Right cardiac atrium (tissue), 5 donors: ENCODE results near the gene INPP5K. TPM values are rescaled to one million over a fixed set of nuclear protein-coding genes. Genes with fewer than 3 reads are reported as not detected.

ENCODE experiments used
- ATAC-seq, 2 donors: fragments of 200-7000 bp; cut with Tn5 transposase; one replicate each; pipeline versions ENCODE4 v1.8.0 to v1.9.1; 2020; ENCODE audit warnings: moderate library complexity in 2 of 2, mild to moderate bottlenecking in 1 of 2
- DNase-seq, 3 donors: peaks; one replicate each; pipeline ENCODE4 v3.0.0-alpha.2; 2020
- H3K27ac ChIP-seq: one replicate; pipeline ENCODE4 v1.5.1; 2013; ENCODE audit warnings: mild to moderate bottlenecking, low read length, control low read depth, moderate library complexity
- H3K27me3 ChIP-seq: one replicate; pipeline ENCODE4 v1.6.1; 2013; ENCODE audit not compliant: control insufficient read depth, insufficient read depth
- H3K4me1 ChIP-seq: one replicate; pipeline ENCODE4 v1.6.1; 2013; ENCODE audit warnings: low read length; ENCODE audit not compliant: control insufficient read depth, insufficient read depth
- H3K4me3 ChIP-seq: one replicate; pipeline ENCODE4 v1.5.1; 2013; ENCODE audit warnings: low read length, control low read depth
- H3K9me3 ChIP-seq: one replicate; pipeline ENCODE4 v1.6.1; 2013; ENCODE audit warnings: low read length; ENCODE audit not compliant: control insufficient read depth
- WGBS: extraction: QIAGEN DNeasy Blood & Tissue Kit; methylation state at CpG from one replicate; pipeline ENCODE4 v1.1.7; 2013; 5-methylcytosine and 5-hydroxymethylcytosine counted together
- intact Hi-C, 4 donors: fragments of 100-400 bp; cut with DNase I; formaldehyde crosslinking; loops; one replicate each; pipeline versions ENCODE4 v1.11.0 to v1.14.0; 2022 to 2023
- polyA plus RNA-seq: library from polyadenylated mRNA; stranded (reverse); fragments of 200-250 nt; gene quantifications from one replicate; pipeline ENCODE4 v1.2.3, GENCODE V29; 2013
- total RNA-seq, 4 donors: library from RNA; stranded (reverse); fragmentation: NEBNext Ultra II Directional; extraction: Animal tissue kit (Norgen Biotek cat#: 25700); gene quantifications; one replicate each; pipeline ENCODE4 v1.2.1, GENCODE V29; 2021
- donor health status: healthy with polysubstance abuse.
- donor health status: DM: no; HTN: yes; CAD: no.
- donor health status: DM: no; HTN: no; CAD: no.
- donor health status: DM: no; HTN: yes; CAD: no; lungs with severe emphysema.
- donor health status: DM: yes; HTN: yes; CAD: no.

Gene INPP5K
- total and polyA plus RNA-seq, 5 donors, result 21.4 to 34.7 (median 32.2) TPM

DNA sequence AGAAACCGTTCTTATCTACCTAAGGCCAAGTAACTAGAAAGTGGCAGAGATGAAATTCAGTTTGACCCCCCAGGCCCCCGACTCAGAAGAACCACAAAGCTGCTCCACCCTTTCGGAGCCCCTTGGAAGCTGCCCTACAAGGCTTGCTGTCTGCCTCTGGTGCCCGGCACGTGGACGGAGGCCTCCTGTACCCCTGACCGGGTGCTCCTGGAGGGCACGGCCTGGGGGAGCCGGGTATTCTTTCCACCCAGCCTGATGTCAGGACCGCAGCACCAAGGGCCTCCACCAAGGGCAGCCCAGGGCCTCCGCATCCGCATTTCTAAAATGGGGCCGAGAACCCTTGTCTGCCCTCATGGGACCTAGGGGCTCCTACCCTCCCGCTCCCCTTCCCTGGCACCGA is 44.9 kb downstream of the INPP5K start:
- intact Hi-C loops, result no loop called here

DNA sequence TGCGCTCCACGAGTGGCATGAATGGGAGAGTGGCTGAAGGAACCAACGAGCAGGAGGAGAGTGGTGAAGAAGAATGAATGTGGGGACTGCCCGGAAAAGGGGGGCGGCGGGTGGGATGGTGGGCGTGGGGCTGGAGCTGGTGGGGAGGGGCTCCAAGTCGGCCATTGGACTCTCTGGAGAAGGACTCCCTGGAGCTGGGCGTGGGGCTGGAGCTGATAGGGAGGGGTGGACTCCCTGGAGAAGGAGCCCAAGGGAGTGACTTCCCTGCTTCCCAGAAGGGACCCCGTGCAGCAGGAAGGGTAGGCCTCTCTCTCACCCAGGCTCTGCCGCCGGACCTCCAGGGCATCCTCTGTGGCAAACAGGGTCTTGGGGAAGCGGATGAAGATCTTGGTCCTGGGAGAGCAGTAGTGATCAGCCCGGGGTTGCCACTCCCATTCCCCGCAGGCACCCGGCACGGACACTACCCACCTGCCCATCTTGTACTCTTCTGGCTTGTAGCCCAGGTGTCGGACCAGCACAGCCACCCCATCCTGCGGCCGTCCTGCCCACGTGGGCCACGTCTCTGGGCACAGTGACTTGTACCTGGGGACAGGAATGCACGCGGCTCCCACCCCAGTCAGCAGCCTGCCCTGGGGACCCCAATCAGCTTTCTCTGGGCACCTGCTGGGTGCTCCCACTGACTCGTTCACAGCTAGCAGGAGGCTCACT is 45.5 kb downstream of the INPP5K start:
- peak in 1 of 3 donors; percentile 52 for DNase-seq
- WGBS, result 82% methylated on average over 25 of the region's 25 CpGs
- H3K4me3 ChIP-seq, result no peak overlapping the region
- peak in 1 of 2 donors; percentile 6 for ATAC-seq
- no peak overlapping the region for H3K27ac ChIP-seq
- H3K4me1 ChIP-seq, result no peaks in the 10 kb centered on the region
- no peaks in the 10 kb centered on the region for H3K9me3 ChIP-seq
- intact Hi-C loops, result no loop called here
- H3K27me3 ChIP-seq, result no peaks in the 10 kb centered on the region

More for the DNA sequence above, 44.9 kb downstream of the INPP5K start:
- no peaks in the 10 kb centered on the region for H3K9me3 ChIP-seq
- no peak overlapping the region for H3K27ac ChIP-seq
- ATAC-seq (no peak), DNase-seq (peak in 1 of 3 donors; percentile 44)
- no peaks in the 10 kb centered on the region for H3K27me3 ChIP-seq
- H3K4me3 ChIP-seq, result no peak overlapping the region
- H3K4me1 ChIP-seq, result no peaks in the 10 kb centered on the region
- WGBS, result 93% methylated on average over 15 of the region's 15 CpGs

DNA sequence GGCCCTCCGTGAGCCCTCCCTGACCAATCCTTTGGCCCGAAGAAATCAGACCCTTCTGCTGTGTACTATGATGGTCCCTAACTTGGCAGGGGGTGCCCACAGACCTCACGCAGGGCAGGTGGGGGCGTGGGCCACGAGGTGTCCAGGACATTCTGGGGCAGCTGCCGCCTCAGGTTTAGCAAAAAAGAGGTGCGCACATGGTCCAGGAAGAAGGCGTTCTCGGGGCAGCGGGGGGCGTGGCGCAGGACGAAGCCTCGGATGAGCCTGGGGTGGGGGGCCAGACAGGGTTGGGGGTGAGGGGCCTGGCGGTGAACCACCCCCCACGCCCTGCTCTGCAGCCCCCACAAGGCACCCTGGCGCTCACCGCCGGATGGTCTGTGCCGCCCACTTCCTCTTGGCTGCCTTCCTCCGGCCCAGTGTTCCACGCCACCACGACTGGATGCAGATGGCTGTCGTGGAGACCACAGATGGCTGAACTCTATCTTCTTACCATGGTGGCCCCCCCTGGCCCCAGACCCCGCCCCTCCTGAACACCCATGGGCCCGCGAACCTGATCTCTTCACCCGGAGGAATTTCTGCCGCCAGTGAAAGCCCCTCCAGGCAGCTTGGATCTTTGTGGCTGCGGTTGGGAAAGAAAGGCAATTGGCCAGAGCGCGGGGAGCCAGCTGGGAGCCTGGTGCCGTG is 46.2 kb downstream of the INPP5K start:
- Histone ChIP-seq H3K9me3 (no peaks in the 10 kb centered on the region), H3K27me3 (no peaks in the 10 kb centered on the region), H3K4me3 (no peak overlapping the region), H3K4me1 (no peaks in the 10 kb centered on the region), H3K27ac (no peak overlapping the region)
- 74% methylated on average over 33 of the region's 33 CpGs for WGBS
- no peak for DNase-seq
- peak in 1 of 2 donors; percentile 4 for ATAC-seq
- intact Hi-C loops, result no loop called here

DNA sequence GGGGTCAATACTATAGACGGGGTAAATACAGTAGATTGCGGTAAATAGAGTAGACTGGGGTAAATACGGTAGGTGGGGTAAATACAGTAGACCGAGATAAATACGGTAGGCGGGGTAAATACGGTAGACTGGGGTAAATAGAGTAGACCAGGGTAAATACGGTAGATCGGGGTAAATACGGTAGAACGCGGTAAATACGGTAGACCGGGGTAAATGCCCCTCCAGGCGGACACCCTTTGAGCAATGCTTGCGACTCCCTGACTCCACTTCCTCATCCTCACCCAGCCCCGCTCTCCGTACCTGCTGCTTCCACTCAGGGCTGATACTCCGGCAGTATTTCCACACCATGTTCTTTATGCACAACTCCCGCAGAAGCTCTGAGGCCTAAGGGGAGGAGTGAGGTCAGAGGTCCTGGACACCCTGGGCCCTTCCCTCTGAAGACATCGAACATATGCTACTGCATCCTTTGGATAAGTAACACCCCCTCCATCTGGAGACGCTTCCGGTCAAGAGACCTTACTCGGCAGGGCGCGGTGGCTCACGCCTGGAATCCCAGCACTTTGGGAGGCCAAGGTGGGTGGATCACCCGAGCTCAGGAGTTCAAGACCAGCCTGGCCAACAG is 47.1 kb downstream of the INPP5K start:
- ATAC-seq (peak in 1 of 2 donors; percentile 2), DNase-seq (no peak)
- 69% methylated on average over 28 of the region's 28 CpGs for WGBS
- H3K27me3 ChIP-seq, result no peaks in the 10 kb centered on the region
- intact Hi-C loops, result no loop called here
- H3K9me3 ChIP-seq, result no peaks in the 10 kb centered on the region
- no peak overlapping the region for H3K4me3 ChIP-seq
- no peak overlapping the region for H3K27ac ChIP-seq
- H3K4me1 ChIP-seq, result no peaks in the 10 kb centered on the region

DNA sequence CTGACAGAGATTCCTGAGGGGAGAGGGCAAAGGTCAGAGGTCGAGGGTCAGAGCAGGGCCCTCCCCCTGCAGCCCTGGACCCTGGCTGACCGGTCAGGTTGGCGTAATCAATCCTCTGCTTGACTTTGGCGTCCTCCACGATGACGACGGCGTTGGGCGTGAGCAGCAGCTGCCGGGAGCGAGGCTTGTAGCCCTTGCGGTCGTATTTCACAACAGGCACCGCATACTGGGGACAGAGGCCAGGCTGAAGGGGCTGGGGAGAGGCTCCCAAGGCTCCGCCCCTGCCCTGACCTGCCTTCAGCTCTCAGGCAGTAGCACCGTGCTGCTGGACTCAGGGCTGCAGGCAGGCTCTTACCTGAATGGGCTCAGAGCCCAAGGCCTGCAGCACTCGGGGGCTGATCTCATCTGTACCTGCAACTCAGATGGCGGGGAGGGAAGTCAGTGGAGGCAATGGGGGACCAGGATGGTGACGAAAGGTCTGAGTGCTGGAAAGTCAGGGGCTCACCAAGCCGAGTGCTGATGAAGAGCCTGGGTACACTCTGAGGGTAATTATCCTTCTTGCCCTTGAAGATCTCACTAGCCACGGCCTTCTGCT is 48.4 kb downstream of the INPP5K start:
- DNase-seq (peak; percentile 66 to 77 (median 72)), ATAC-seq (peak in 1 of 2 donors; percentile 3)
- Histone ChIP-seq H3K27me3 (no peaks in the 10 kb centered on the region), H3K4me1 (no peaks in the 10 kb centered on the region), H3K4me3 (no peak overlapping the region), H3K9me3 (no peaks in the 10 kb centered on the region), H3K27ac (no peak overlapping the region)
- intact Hi-C loops, result no loop called here
- 72% methylated on average over 21 of the region's 21 CpGs for WGBS

DNA sequence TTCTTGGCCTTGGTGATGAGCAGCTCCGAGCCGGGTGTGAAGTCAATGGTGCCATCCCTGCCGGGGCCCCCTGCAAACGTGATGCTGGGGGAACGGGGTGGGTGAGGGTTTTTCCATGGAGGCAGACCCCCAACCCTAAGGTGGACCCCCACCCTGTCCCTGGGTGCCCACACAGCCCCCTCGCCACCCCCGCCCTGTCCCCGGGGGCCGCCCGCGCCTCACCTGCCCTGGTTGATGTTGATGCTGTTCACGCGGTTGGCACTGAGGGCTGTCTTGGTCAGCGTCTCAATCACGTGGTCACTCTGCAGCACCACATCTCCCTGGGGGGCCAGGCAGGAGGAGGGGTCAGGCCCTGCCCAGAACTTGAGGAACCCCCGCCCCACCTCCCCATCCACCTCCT is 49.2 kb downstream of the INPP5K start:
- intact Hi-C loops, result no loop called here
- Histone ChIP-seq H3K4me3 (no peak overlapping the region), H3K4me1 (no peaks in the 10 kb centered on the region), H3K9me3 (no peaks in the 10 kb centered on the region), H3K27me3 (no peaks in the 10 kb centered on the region), H3K27ac (no peak overlapping the region)
- 89% methylated on average over 16 of the region's 16 CpGs for WGBS
- no peak for ATAC-seq
- DNase-seq, result peak in 1 of 3 donors; percentile 64

DNA sequence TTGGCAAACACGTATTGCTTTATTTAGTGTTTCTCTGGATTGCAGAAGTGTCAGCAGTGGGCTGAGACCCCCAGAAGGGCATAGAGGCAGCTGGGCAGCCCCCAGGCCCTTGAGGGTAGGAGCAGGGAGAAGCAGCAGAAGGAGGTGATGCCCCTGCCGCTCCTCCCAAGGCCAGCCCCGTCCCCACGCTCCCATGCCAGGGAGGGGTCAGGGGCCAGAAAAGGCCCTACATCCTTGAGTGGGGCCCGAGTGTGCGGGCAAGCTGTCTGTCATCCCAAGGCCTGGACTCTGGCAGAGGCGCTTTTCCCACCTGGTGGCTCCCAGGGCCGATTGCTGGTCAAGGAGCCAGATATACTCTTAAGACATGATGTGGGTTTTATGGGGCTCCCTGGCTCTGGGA is 52.2 kb downstream of the INPP5K start:
- intact Hi-C loops, result no loop called here
- DNase-seq (peak in 2 of 3 donors; percentile 13 to 62), ATAC-seq (no peak)
- WGBS, result 87% methylated on average over 8 of the region's 8 CpGs
- Histone ChIP-seq H3K4me3 (no peak overlapping the region), H3K4me1 (peaks cover 2% of the 10 kb centered on the region), H3K9me3 (no peaks in the 10 kb centered on the region), H3K27me3 (no peaks in the 10 kb centered on the region), H3K27ac (no peak overlapping the region)

DNA sequence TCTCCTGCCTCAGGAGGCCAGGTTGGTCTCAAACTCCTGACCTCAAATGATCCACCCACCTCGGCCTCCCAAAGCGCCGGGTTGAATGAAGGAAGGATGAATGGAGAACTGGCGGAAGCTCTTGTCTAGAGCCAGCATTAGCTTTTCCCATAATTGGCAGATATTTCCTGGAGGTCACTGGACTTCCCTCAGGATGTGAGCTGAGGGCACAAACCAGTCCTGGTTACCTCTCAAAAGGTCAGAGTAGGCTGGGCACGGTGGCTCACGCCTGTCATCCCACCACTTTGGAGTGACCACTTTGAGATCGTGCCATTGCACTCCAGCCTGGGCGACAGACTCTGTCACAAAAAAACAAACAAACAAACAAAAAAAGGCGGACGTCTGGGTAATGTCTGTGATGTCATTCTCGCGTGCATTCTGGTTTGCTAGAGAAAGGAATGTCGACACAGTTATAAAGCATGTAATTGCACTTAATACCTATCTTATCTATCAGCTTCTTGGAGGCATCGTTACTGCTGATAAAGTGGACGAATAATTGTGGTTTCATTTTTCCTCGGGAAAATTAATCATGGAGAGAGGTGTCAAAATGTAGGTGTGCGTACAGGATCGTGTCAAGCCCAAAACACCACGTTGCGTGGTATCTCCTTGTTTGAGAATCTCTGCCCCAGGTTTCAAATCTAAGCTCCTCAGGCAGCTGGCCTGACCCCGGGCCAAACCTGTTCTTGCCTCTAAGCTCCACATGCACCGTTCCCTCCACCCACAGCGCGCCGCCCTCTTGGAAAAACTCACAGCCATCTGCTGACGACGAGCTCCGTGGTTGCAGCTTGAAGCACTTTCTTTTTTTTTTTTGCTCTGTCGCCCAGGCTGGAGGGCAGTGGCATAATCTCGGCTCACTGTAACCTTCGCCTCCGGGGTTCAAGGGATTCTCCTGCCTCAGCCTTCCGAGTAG is 54.0 kb downstream of the INPP5K start:
- peak overlapping the region; percentile 44 for H3K27ac ChIP-seq
- no peaks in the 10 kb centered on the region for H3K27me3 ChIP-seq
- DNase-seq (peak; percentile 51 to 79 (median 76)), ATAC-seq (peak in 1 of 2 donors; percentile 24)
- peaks cover 2% of the 10 kb centered on the region for H3K4me1 ChIP-seq
- WGBS, result 60% methylated on average over 33 of the region's 33 CpGs
- no peak overlapping the region for H3K4me3 ChIP-seq
- no peaks in the 10 kb centered on the region for H3K9me3 ChIP-seq
- intact Hi-C loops, result no loop called here

DNA sequence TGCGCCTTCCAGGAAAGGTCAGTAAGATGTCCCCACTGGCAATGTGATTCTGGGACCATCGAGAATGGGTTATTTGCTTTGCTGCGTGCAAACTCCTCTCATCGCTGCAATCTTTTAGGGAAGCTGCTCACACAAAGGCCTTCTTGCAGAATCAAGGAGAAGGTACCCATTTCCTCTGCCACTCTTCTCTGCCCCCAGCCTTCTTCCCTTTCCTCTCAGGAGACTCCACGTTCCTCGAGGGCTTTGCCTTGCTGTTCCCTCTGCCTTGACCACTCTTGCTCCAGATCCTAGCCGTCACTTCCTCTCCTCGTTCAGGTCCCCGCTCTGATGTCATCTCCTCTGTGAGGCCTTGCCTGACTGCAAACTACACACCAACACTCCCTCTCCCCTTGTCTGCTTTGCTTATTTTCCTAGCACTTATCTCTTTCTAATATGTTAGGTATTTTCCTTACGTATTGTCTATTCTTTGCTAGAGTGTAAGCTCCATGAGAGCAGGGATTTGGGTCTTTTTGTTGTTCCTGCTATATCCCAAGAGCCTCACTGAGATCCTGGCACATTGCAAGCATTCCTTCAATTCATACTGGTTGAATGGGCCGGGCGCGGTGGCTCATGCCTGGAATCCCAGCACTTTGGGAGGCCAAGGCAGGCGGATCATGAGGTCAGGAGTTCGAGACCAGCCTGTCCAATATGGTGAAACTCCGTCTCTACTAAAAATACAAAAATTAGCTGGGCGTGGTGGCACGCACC is 55.0 kb downstream of the INPP5K start:
- Histone ChIP-seq H3K4me1 (peaks cover 2% of the 10 kb centered on the region), H3K9me3 (no peaks in the 10 kb centered on the region), H3K27me3 (no peaks in the 10 kb centered on the region), H3K4me3 (no peak overlapping the region), H3K27ac (no peak overlapping the region)
- no peak for ATAC-seq
- intact Hi-C loops, result no loop called here
- WGBS, result 82% methylated on average over 18 of the region's 18 CpGs
- DNase-seq, result peak in 1 of 3 donors; percentile 10

DNA sequence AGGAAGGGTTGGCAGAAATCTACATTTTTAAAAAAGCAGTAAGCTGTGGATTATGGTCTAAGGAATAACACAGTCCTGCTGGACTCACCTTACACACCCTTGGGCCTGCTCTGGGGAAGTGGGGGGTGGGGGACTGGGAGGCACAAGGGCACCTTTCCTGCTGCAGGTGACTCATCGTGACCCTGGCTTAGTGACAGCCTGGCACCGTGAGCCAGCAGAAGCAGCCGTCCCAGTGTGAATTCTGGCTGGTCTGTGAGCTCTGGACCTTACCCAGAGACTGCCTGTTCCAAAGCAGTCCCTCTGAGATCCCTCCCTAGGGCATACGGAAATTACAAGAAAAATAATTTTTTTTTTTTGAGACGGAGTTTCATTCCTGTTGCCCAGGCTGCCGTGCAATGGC is 56.2 kb downstream of the INPP5K start:
- 23% methylated on average over 6 of the region's 6 CpGs for WGBS
- H3K4me3 ChIP-seq, result no peak overlapping the region
- H3K27me3 ChIP-seq, result no peaks in the 10 kb centered on the region
- intact Hi-C loops, result no loop called here
- no peaks in the 10 kb centered on the region for H3K9me3 ChIP-seq
- DNase-seq, result peak; percentile 81 to 91 (median 90)
- peak; percentile 17 to 36 for ATAC-seq
- H3K27ac ChIP-seq, result peak overlapping the region; percentile 84
- peaks cover 2% of the 10 kb centered on the region for H3K4me1 ChIP-seq
